OCI-LY7 (cell line): ENCODE measurements around the gene RPL22.

Experiments used
- EZH2phosphoT487 ChIP-seq: fragments of 200-600 bp; sonication (generic); IDR thresholded peaks from 2 replicates; pipeline ENCODE4 v1.6.1; 2018; ENCODE audit warnings: low read depth, borderline replicate concordance, mild to moderate bottlenecking, mixed run types, antibody characterized with exemption, low read length, moderate library complexity, mixed read lengths
- TF ChIP-seq, protein P1 (sequence below): fragments of 200-600 bp; sonication (generic); conservative IDR thresholded peaks from 2 replicates; pipeline ENCODE4 v1.5.1; 2014; ENCODE audit warnings: mild to moderate bottlenecking, antibody characterized with exemption, low read length, moderate library complexity, mixed read lengths

DNA sequence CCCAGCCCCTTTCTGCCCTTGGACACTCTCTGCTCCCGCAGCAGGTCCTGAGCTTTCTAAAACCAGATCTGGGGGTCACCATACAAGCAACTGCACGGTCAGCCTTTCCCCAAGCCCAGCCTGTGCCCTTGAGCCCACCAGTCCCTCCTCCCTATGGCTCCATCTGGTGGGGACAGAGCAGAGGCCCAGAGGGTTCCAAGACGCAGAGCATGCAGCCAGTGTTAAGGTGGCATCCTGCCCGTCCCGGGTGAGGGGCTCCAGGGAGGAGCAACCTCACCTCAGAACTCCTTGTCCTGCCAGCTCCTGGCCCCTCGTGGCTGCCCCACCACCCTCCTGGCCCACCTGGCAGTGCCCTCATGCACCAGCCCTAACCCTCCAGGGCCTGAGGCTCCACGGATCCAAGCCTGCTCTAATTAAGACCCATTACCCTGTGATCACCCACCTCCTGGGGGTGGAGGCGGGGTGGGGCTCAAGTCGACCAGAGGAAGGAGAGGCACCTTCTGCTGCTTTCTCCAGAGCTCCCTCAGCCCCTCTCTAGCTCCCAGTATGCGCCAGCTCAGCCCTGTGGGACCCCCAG lies 27.8 kb downstream of the RPL22 start:
- TF ChIP-seq, protein P1, sequence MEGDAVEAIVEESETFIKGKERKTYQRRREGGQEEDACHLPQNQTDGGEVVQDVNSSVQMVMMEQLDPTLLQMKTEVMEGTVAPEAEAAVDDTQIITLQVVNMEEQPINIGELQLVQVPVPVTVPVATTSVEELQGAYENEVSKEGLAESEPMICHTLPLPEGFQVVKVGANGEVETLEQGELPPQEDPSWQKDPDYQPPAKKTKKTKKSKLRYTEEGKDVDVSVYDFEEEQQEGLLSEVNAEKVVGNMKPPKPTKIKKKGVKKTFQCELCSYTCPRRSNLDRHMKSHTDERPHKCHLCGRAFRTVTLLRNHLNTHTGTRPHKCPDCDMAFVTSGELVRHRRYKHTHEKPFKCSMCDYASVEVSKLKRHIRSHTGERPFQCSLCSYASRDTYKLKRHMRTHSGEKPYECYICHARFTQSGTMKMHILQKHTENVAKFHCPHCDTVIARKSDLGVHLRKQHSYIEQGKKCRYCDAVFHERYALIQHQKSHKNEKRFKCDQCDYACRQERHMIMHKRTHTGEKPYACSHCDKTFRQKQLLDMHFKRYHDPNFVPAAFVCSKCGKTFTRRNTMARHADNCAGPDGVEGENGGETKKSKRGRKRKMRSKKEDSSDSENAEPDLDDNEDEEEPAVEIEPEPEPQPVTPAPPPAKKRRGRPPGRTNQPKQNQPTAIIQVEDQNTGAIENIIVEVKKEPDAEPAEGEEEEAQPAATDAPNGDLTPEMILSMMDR, result peak; percentile 43
- no peak for TF ChIP-seq EZH2phosphoT487
